Liver (tissue), 9 donors: Measurements from ENCODE around the gene SH3GL3. TPM values are rescaled to one million over a fixed set of nuclear protein-coding genes. Genes with fewer than 3 reads are reported as not detected.

Source experiments
- DNase-seq: peaks from one replicate; pipeline ENCODE4 v3.0.0-alpha.2; 2017; ENCODE audit warnings: low spot score
- H3K27ac ChIP-seq, 2 donors: one replicate each; pipeline ENCODE4 v1.7.0; 2013; ENCODE audit warnings: inconsistent platforms in 2 of 2, low read length in 2 of 2, control low read depth in 1 of 2, low read depth in 1 of 2, mild to moderate bottlenecking in 1 of 2
- H3K27me3 ChIP-seq, 4 donors: one replicate each; pipeline versions ENCODE4 v1.6.1 to v1.7.0; 2013; ENCODE audit warnings: low read length in 3 of 4, inconsistent platforms in 1 of 4, mild to moderate bottlenecking in 1 of 4, moderate library complexity in 1 of 4; ENCODE audit not compliant: control insufficient read depth in 4 of 4, insufficient read depth in 4 of 4
- H3K36me3 ChIP-seq, 4 donors: one replicate each; pipeline versions ENCODE4 v1.6.1 to v1.7.0; 2013; ENCODE audit warnings: low read length in 3 of 4, mild to moderate bottlenecking in 3 of 4, low read depth in 1 of 4, moderate library complexity in 1 of 4; ENCODE audit not compliant: control insufficient read depth in 4 of 4, insufficient read depth in 3 of 4
- H3K4me1 ChIP-seq, 4 donors: one replicate each; pipeline versions ENCODE4 v1.6.1 to v1.7.0; 2013; ENCODE audit warnings: low read length in 3 of 4, mild to moderate bottlenecking in 3 of 4, moderate library complexity in 1 of 4; ENCODE audit not compliant: control insufficient read depth in 4 of 4, insufficient read depth in 4 of 4
- H3K4me3 ChIP-seq, 3 donors: one replicate each; pipeline versions ENCODE4 v1.6.1 to v1.7.0; 2013; ENCODE audit warnings: low read length in 3 of 3, control low read depth in 1 of 3, low read depth in 1 of 3, mild to moderate bottlenecking in 1 of 3
- H3K9ac ChIP-seq, 2 donors: one replicate each; pipeline ENCODE4 v1.7.0; 2013; ENCODE audit warnings: low read length in 2 of 2, mild to moderate bottlenecking in 2 of 2, moderate library complexity in 2 of 2, control low read depth in 1 of 2, low read depth in 1 of 2
- H3K9me3 ChIP-seq, 4 donors: one replicate each; pipeline versions ENCODE4 v1.6.1 to v1.7.0; 2013; ENCODE audit warnings: low read length in 3 of 4; ENCODE audit not compliant: control insufficient read depth in 4 of 4
- ATF3 ChIP-seq: IDR thresholded peaks from 2 replicates; pipeline ENCODE4 v1.6.1; 2016; ENCODE audit warnings: antibody characterized with exemption
- CTCF ChIP-seq: fragments of 150-350 bp; IDR thresholded peaks from 2 replicates; pipeline ENCODE4 v1.5.1; 2017; ENCODE audit warnings: improper control_type of control experiment, low read depth, low read length; ENCODE audit not compliant: missing input control
- EGR1 ChIP-seq, 2 donors: IDR thresholded peaks; 2 replicates each; pipeline ENCODE4 v1.6.1; 2016 to 2018; ENCODE audit warnings: antibody characterized with exemption in 2 of 2, low read depth in 2 of 2
- FOXA1 ChIP-seq: IDR thresholded peaks from 2 replicates; pipeline ENCODE4 v1.6.1; 2016; ENCODE audit warnings: antibody characterized with exemption
- FOXA2 ChIP-seq: IDR thresholded peaks from 2 replicates; pipeline ENCODE4 v1.6.1; 2016; ENCODE audit warnings: antibody characterized with exemption
- GABPA ChIP-seq, 2 donors: IDR thresholded peaks in 1 of 2; conservative IDR thresholded peaks in 1 of 2; 2 replicates each; pipeline ENCODE4 v1.6.1; 2016; ENCODE audit warnings: antibody characterized with exemption in 2 of 2, mild to moderate bottlenecking in 1 of 2, moderate library complexity in 1 of 2
- HNF4A ChIP-seq, 2 donors: conservative IDR thresholded peaks; 2 replicates each; pipeline ENCODE4 v1.6.1; 2016; ENCODE audit warnings: antibody characterized with exemption in 2 of 2, mild to moderate bottlenecking in 2 of 2
- HNF4G ChIP-seq: IDR thresholded peaks from 2 replicates; pipeline ENCODE4 v1.6.1; 2016; ENCODE audit warnings: antibody characterized with exemption
- JUND ChIP-seq, 2 donors: IDR thresholded peaks; 2 replicates each; pipeline ENCODE4 v1.6.1; 2016; ENCODE audit warnings: antibody characterized with exemption in 2 of 2
- MAX ChIP-seq: IDR thresholded peaks from 2 replicates; pipeline ENCODE4 v1.6.1; 2016; ENCODE audit warnings: antibody characterized with exemption
- NR2F2 ChIP-seq: IDR thresholded peaks from 2 replicates; pipeline ENCODE4 v1.6.1; 2016; ENCODE audit warnings: antibody characterized with exemption
- RAD21 ChIP-seq, 2 donors: IDR thresholded peaks; 2 replicates each; pipeline ENCODE4 v1.6.1; 2016; ENCODE audit warnings: antibody characterized with exemption in 2 of 2, mild to moderate bottlenecking in 2 of 2
- RXRA ChIP-seq, 2 donors: IDR thresholded peaks; 2 replicates each; pipeline ENCODE4 v1.6.1; 2017 to 2018; ENCODE audit warnings: antibody characterized with exemption in 2 of 2, mild to moderate bottlenecking in 1 of 2
- SP1 ChIP-seq: IDR thresholded peaks from 2 replicates; pipeline ENCODE4 v1.6.1; 2018; ENCODE audit warnings: antibody characterized with exemption, mild to moderate bottlenecking
- TAF1 ChIP-seq: conservative IDR thresholded peaks from 2 replicates; pipeline ENCODE4 v1.6.1; 2016; ENCODE audit warnings: antibody characterized with exemption, mild to moderate bottlenecking
- YY1 ChIP-seq: IDR thresholded peaks from 2 replicates; pipeline ENCODE4 v1.6.1; 2016; ENCODE audit warnings: antibody characterized with exemption, mild to moderate bottlenecking
- WGBS: extraction: QIAGEN DNeasy Blood & Tissue Kit; methylation state at CpG from one replicate; pipeline ENCODE4 v1.1.7; 2013; 5-methylcytosine and 5-hydroxymethylcytosine counted together
- polyA plus RNA-seq, 2 donors: library from polyadenylated mRNA; stranded (reverse) in 1 of 2; unstranded in 1 of 2; fragments of 200-250 nt in 1 of 2; fragments of >200 nt in 1 of 2; fragmentation: Nextera tagmentation in 1 of 2; extraction: Ambion mirVana in 1 of 2; gene quantifications; one replicate each; pipeline versions ENCODE4 v1.2.1 to v1.2.3, GENCODE V29; 2013 to 2015
- total RNA-seq, 2 donors: library from RNA; depleted of rRNA; stranded (reverse); fragments of >200 nt; gene quantifications; one replicate each; pipeline ENCODE4 v1.2.3, GENCODE V29; 2014
- TF ChIP-seq, protein P1 (sequence below): IDR thresholded peaks from 2 replicates; pipeline ENCODE4 v1.6.1; 2016; ENCODE audit warnings: antibody characterized with exemption
- TF ChIP-seq, protein P2 (sequence below): IDR thresholded peaks from 2 replicates; pipeline ENCODE4 v1.6.1; 2016; ENCODE audit warnings: antibody characterized with exemption, mild to moderate bottlenecking
- donor health status: healthy.
- donor health status: healthy.
- donor health status: healthy.
- donor health status: healthy.
- donor health status: healthy.

SH3GL3 gene
- total and polyA plus RNA-seq, 4 donors: 0.23 TPM; not detected in 3

GRCh38 chr15:83449250-83449671 lies 2.1 kb downstream of the SH3GL3 start:
- Histone ChIP-seq H3K27ac (no peak overlapping the region), H3K27me3 (peaks cover 0 to 17% (median 7%) of the 10 kb centered on the region in 4 donors), H3K4me1 (peaks cover 0 to 13% (median 4%) of the 10 kb centered on the region in 4 donors), H3K9me3 (no peaks in the 10 kb centered on the region), H3K9ac (no peak overlapping the region), H3K4me3 (no peak overlapping the region), H3K36me3 (no peaks in the 10 kb centered on the region)
- DNase-seq: no peak
- TF ChIP-seq TAF1 (no peak), HNF4A (conservative IDR thresholded peaks at IDR 0.05) (no peak), JUND (IDR thresholded peaks at IDR 0.05) (no peak), SP1 (no peak), HNF4G (no peak), MAX (no peak), EGR1 (IDR thresholded peaks at IDR 0.05; ENCODE audit: low read depth in 2 of 2) (no peak), RAD21 (IDR thresholded peaks at IDR 0.05) (no peak)
- TF ChIP-seq, protein P1, sequence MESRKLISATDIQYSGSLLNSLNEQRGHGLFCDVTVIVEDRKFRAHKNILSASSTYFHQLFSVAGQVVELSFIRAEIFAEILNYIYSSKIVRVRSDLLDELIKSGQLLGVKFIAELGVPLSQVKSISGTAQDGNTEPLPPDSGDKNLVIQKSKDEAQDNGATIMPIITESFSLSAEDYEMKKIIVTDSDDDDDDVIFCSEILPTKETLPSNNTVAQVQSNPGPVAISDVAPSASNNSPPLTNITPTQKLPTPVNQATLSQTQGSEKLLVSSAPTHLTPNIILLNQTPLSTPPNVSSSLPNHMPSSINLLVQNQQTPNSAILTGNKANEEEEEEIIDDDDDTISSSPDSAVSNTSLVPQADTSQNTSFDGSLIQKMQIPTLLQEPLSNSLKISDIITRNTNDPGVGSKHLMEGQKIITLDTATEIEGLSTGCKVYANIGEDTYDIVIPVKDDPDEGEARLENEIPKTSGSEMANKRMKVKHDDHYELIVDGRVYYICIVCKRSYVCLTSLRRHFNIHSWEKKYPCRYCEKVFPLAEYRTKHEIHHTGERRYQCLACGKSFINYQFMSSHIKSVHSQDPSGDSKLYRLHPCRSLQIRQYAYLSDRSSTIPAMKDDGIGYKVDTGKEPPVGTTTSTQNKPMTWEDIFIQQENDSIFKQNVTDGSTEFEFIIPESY: no peak
- 51% methylated on average over 3 of the region's 3 CpGs for WGBS

DNA sequence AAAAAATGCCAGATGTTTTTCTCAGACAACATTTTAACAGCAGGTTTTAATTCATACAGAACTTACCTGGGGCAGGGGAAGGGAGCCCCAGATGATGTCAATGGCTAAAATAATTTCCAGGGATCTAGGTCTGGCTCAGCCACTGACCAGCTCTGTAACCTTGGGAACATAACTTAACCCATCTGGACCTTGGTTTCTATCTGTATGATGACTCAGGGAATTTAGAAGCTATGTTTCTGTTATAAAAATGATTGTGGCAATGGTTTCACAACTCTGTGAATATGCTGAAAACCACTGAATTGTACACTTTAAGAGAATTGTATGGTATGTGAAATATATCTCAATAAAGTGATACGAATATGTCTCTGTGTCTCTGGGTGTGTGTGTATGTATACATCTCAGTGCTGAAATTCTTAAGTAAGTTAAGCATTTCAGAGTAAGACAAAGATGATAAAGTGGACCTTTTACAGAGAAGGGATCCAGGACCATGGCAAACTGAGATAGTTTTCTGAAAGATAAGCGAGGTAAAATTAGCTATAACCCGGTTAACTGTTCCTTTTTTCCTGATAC lies 2.9 kb downstream of the SH3GL3 start:
- no peak overlapping the region for H3K27ac ChIP-seq
- H3K4me1 ChIP-seq: peaks cover 0 to 13% (median 4%) of the 10 kb centered on the region in 4 donors
- peaks cover 0 to 17% (median 7%) of the 10 kb centered on the region in 4 donors for H3K27me3 ChIP-seq
- no peak for TF ChIP-seq CTCF
- TF ChIP-seq GABPA (IDR thresholded peaks at IDR 0.05 in 1 of 2, conservative IDR thresholded peaks at IDR 0.05 in 1 of 2): no peak
- no peak for TF ChIP-seq EGR1 (IDR thresholded peaks at IDR 0.05; ENCODE audit: low read depth in 2 of 2)
- no peak for TF ChIP-seq HNF4G
- TF ChIP-seq RAD21 (IDR thresholded peaks at IDR 0.05): no peak
- no peak for TF ChIP-seq TAF1
- TF ChIP-seq YY1: no peak
- TF ChIP-seq, protein P2, sequence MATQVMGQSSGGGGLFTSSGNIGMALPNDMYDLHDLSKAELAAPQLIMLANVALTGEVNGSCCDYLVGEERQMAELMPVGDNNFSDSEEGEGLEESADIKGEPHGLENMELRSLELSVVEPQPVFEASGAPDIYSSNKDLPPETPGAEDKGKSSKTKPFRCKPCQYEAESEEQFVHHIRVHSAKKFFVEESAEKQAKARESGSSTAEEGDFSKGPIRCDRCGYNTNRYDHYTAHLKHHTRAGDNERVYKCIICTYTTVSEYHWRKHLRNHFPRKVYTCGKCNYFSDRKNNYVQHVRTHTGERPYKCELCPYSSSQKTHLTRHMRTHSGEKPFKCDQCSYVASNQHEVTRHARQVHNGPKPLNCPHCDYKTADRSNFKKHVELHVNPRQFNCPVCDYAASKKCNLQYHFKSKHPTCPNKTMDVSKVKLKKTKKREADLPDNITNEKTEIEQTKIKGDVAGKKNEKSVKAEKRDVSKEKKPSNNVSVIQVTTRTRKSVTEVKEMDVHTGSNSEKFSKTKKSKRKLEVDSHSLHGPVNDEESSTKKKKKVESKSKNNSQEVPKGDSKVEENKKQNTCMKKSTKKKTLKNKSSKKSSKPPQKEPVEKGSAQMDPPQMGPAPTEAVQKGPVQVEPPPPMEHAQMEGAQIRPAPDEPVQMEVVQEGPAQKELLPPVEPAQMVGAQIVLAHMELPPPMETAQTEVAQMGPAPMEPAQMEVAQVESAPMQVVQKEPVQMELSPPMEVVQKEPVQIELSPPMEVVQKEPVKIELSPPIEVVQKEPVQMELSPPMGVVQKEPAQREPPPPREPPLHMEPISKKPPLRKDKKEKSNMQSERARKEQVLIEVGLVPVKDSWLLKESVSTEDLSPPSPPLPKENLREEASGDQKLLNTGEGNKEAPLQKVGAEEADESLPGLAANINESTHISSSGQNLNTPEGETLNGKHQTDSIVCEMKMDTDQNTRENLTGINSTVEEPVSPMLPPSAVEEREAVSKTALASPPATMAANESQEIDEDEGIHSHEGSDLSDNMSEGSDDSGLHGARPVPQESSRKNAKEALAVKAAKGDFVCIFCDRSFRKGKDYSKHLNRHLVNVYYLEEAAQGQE: no peak
- TF ChIP-seq FOXA2: no peak
- TF ChIP-seq, protein P1: no peak
- TF ChIP-seq JUND (IDR thresholded peaks at IDR 0.05): no peak
- no peak for TF ChIP-seq NR2F2
- no peak for TF ChIP-seq SP1
- TF ChIP-seq HNF4A (conservative IDR thresholded peaks at IDR 0.05): no peak
- TF ChIP-seq RXRA (IDR thresholded peaks at IDR 0.05): no peak
- TF ChIP-seq FOXA1: no peak
- TF ChIP-seq ATF3: no peak
- no peak for DNase-seq
- no peaks in the 10 kb centered on the region for H3K9me3 ChIP-seq
- WGBS: 83% methylated on average over 3 of the region's 3 CpGs
- no peaks in the 10 kb centered on the region for H3K36me3 ChIP-seq
- H3K4me3 ChIP-seq: no peak overlapping the region
- H3K9ac ChIP-seq: no peak overlapping the region
